GM13976 (cell line): Measurements from ENCODE around the gene CSNK2A1.

Experiments
- DNase-seq: peaks from one replicate; pipeline ENCODE4 v3.0.0; 2012; ENCODE audit warnings: low spot score
- in situ Hi-C: fragments of 300-500 bp; cut with MboI; formaldehyde crosslinking; loops from one replicate; pipeline ENCODE4 v1.12.0; 2022; ENCODE audit warnings: low sequenced_read_pairs, mixed read lengths, inconsistent platforms; ENCODE audit not compliant: unreplicated experiment
- TF ChIP-seq, protein P1 (sequence below): IDR thresholded peaks from 2 replicates; pipeline ENCODE4 v1.5.1; 2012; ENCODE audit warnings: borderline replicate concordance, mild to moderate bottlenecking; ENCODE audit not compliant: insufficient read depth; ENCODE audit errors: extremely low read depth, missing control alignments, control extremely low read depth

CSNK2A1 gene

GRCh38 chr20:445514-446336 is 97.9 kb downstream of the CSNK2A1 start:
- TF ChIP-seq, protein P1, sequence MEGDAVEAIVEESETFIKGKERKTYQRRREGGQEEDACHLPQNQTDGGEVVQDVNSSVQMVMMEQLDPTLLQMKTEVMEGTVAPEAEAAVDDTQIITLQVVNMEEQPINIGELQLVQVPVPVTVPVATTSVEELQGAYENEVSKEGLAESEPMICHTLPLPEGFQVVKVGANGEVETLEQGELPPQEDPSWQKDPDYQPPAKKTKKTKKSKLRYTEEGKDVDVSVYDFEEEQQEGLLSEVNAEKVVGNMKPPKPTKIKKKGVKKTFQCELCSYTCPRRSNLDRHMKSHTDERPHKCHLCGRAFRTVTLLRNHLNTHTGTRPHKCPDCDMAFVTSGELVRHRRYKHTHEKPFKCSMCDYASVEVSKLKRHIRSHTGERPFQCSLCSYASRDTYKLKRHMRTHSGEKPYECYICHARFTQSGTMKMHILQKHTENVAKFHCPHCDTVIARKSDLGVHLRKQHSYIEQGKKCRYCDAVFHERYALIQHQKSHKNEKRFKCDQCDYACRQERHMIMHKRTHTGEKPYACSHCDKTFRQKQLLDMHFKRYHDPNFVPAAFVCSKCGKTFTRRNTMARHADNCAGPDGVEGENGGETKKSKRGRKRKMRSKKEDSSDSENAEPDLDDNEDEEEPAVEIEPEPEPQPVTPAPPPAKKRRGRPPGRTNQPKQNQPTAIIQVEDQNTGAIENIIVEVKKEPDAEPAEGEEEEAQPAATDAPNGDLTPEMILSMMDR = no peak
- in situ Hi-C loops = no loop called here
- no peak for DNase-seq

DNA sequence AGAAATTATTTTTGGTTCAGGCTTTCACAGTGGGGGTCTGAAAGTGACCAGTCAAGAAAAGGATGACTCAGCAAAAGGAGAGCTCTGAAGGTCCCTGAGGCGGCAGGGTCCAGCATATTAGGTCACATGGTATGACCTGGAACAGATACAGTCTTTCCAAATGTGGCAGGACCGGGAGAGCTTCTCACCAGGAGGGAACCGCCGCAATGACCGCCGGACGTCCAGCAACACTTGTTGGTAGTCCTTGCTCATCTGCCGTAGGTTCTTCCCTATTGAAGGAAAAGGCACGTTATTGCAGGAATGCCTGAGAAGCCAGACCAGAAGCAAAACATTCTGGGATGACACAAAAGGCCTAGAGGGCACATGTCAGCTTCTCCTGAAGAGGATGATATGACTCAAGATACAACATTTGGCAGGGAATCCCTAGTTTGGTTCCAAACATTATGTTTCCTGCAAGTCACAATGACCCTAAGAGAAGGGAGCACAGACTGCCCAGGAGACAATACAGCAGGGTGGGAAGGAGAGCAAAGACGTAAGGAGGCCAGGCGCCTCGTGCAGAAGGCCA is 98.6 kb downstream of the CSNK2A1 start:
- in situ Hi-C loops = no loop called here
- DNase-seq = no peak
- TF ChIP-seq, protein P1 = no peak

DNA sequence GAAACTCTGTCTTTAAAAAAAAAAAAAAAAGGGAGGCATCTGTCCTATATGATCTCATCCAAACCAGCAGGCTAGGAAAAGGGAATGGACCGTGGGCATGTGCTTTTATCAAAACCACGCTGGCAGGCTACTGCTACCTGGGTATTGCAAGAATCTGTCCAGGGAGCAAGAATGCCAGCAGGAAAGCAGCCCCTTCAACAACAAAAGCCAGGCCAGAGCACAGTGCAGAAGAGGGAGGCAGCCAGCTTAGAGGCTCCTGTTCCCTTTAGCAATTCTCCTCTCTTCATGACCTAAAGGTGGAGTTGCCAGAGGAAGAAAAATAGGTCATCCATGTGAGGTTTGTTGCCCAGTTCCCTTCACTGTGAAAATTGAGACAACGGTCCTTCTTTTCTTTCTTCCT is 99.5 kb downstream of the CSNK2A1 start:
- TF ChIP-seq, protein P1 = no peak
- no peak for DNase-seq
- in situ Hi-C loops = no loop called here

- TF ChIP-seq, protein P1 = no peak
- DNase-seq = no peak
- in situ Hi-C loops = no loop called here
These were observed 100.3 kb downstream of the CSNK2A1 start for GRCh38 chr20:443223-443775.

GRCh38 chr20:440636-441035 is 103.0 kb downstream of the CSNK2A1 start:
- TF ChIP-seq, protein P1 = no peak
- in situ Hi-C loops = no loop called here
- no peak for DNase-seq

GRCh38 chr20:440148-440547 is 103.4 kb downstream of the CSNK2A1 start:
- no peak for DNase-seq
- TF ChIP-seq, protein P1 = no peak
- in situ Hi-C loops = no loop called here
